GM19324 (cell line): ENCODE results near the gene RCBTB2.
"Not testable (repeated sequence)": the region's sequence is repeated elsewhere in the genome, so short reads cannot be mapped to it uniquely, and the experiment has no call there.

ENCODE experiments used
- ATAC-seq: cut with Tn5 transposase; IDR thresholded peaks from one replicate; pipeline ENCODE4 v1.9.1; 2021; ENCODE audit warnings: mild to moderate bottlenecking, moderate library complexity; ENCODE audit not compliant: unreplicated experiment, low FRiP score

RCBTB2 gene

GRCh38 chr13:48532506-48533499 is at the start of gene RCBTB2:
TSS of gene RCBTB2 (minus strand) at chr13:48533080. CDS start at chr13:48521939, 11,141 bp downstream.
- ATAC-seq: peak; percentile 87

GRCh38 chr13:48582084-48582483 is 49.2 kb upstream of the RCBTB2 start:
- ATAC-seq: no peak

GRCh38 chr13:48580896-48581295 is 48.0 kb upstream of the RCBTB2 start:
- ATAC-seq: no peak

- ATAC-seq: no peak
These were observed 47.4 kb upstream of the RCBTB2 start for GRCh38 chr13:48580185-48580803.

GRCh38 chr13:48579919-48580180 is 47.0 kb upstream of the RCBTB2 start:
- ATAC-seq: not testable (repeated sequence)

GRCh38 chr13:48579165-48579918 is 46.5 kb upstream of the RCBTB2 start:
- peak; percentile 66 for ATAC-seq

GRCh38 chr13:48578516-48579164 is 45.8 kb upstream of the RCBTB2 start:
- peak; percentile 50 for ATAC-seq

- ATAC-seq: no peak
These were observed 43.6 kb upstream of the RCBTB2 start for GRCh38 chr13:48576448-48577010.

- no peak for ATAC-seq
These were observed 42.2 kb upstream of the RCBTB2 start for GRCh38 chr13:48575031-48575430.

GRCh38 chr13:48574041-48574796 is 41.3 kb upstream of the RCBTB2 start:
- ATAC-seq: no peak

- ATAC-seq: no peak
These were observed 40.5 kb upstream of the RCBTB2 start for GRCh38 chr13:48573213-48574007.

- no peak for ATAC-seq
These were observed 38.4 kb upstream of the RCBTB2 start for GRCh38 chr13:48571126-48571913.

GRCh38 chr13:48570216-48570828 is 37.4 kb upstream of the RCBTB2 start:
- no peak for ATAC-seq

- no peak for ATAC-seq
These were observed 36.3 kb upstream of the RCBTB2 start for GRCh38 chr13:48569104-48569666.

- no peak for ATAC-seq
These were observed 35.7 kb upstream of the RCBTB2 start for GRCh38 chr13:48568370-48569103.

GRCh38 chr13:48567515-48568369 is 34.9 kb upstream of the RCBTB2 start:
- ATAC-seq: no peak
